NB4 (cell line): ENCODE results near the gene NELL1.
A peak's percentile ranks its signal among the peaks of the same experiment; 100 is the strongest.

Experiments
- DNase-seq: peaks from one replicate; pipeline ENCODE4 v3.0.0; 2010; ENCODE audit warnings: low read depth
- H3K4me3 ChIP-seq: one replicate; pipeline ENCODE4 v1.5.1; 2011; ENCODE audit warnings: mild to moderate bottlenecking, low read depth, low read length, moderate library complexity
- CTCF ChIP-seq: IDR thresholded peaks from one replicate; pipeline ENCODE4 v1.5.1; 2012; ENCODE audit warnings: low read depth, low read length
- MAX ChIP-seq: IDR thresholded peaks from 2 replicates; pipeline ENCODE4 v1.6.1; 2011; ENCODE audit warnings: low read depth, low read length
- MYC ChIP-seq: IDR thresholded peaks from 2 replicates; pipeline ENCODE4 v1.6.1; 2011; ENCODE audit warnings: low read depth, low read length
- POLR2A ChIP-seq: IDR thresholded peaks from 2 replicates; pipeline ENCODE4 v1.6.1; 2011; ENCODE audit warnings: mild to moderate bottlenecking; ENCODE audit not compliant: insufficient read length; ENCODE audit errors: extremely low read depth

The NELL1 gene

GRCh38 chr11:21048626-21049025 lies 379.2 kb downstream of the NELL1 start:
- no peak for TF ChIP-seq CTCF
- no peak for TF ChIP-seq POLR2A
- TF ChIP-seq MAX = no peak
- no peak for TF ChIP-seq MYC
- no peak for DNase-seq
- H3K4me3 ChIP-seq = no peak overlapping the region

- TF ChIP-seq CTCF (no peak), MYC (no peak), MAX (no peak), POLR2A (no peak)
- H3K4me3 ChIP-seq = no peak overlapping the region
- DNase-seq = no peak
Observed at GRCh38 chr11:21053466-21053865, 384.1 kb downstream of the NELL1 start.

GRCh38 chr11:21056644-21057043 lies 387.3 kb downstream of the NELL1 start:
- H3K4me3 ChIP-seq = no peak overlapping the region
- DNase-seq = no peak
- TF ChIP-seq POLR2A = no peak
- no peak for TF ChIP-seq MYC
- TF ChIP-seq MAX = no peak
- TF ChIP-seq CTCF = no peak

GRCh38 chr11:21059879-21060278 lies 390.5 kb downstream of the NELL1 start:
- TF ChIP-seq POLR2A = no peak
- DNase-seq = no peak
- no peak overlapping the region for H3K4me3 ChIP-seq

GRCh38 chr11:21066030-21066429 lies 396.6 kb downstream of the NELL1 start:
- TF ChIP-seq POLR2A (no peak), MAX (no peak), MYC (no peak), CTCF (no peak)
- peak overlapping the region; percentile 33 for H3K4me3 ChIP-seq
- DNase-seq = no peak

GRCh38 chr11:21068886-21069285 lies 399.5 kb downstream of the NELL1 start:
- DNase-seq = no peak
- TF ChIP-seq MAX (no peak), MYC (no peak), POLR2A (no peak), CTCF (no peak)
- H3K4me3 ChIP-seq = no peak overlapping the region
